Measurements from ENCODE around the gene OR4X1.
"Not testable (repeated sequence)": the region's sequence is repeated elsewhere in the genome, so short reads cannot be mapped to it uniquely, and the experiment has no call there.

OR4X1 gene, protein sequence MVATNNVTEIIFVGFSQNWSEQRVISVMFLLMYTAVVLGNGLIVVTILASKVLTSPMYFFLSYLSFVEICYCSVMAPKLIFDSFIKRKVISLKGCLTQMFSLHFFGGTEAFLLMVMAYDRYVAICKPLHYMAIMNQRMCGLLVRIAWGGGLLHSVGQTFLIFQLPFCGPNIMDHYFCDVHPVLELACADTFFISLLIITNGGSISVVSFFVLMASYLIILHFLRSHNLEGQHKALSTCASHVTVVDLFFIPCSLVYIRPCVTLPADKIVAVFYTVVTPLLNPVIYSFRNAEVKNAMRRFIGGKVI

DNA sequence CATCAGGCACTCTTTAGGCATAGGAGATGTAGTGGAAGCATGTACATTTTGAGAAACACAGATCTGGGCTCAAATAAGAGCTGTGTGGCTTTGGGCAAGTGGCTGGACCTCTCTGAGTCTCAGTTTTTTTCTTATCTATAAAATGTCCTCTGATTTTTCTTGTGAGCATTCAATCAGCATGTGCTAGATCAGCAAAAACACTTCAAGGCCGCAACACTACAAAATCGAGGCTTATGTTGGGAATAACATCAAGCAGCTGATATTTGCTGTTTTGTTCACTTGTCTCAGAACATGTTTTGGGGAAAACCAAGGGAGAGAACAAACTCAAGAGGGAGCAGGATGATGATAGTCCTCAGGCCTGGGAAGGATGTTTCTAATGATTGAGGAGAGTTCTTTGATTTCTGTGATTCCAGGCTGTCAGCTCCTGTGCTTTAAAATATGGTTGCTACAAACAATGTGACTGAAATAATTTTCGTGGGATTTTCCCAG, at the start of gene OR4X1:
OR4X1 (plus strand) TSS at position 439 of the 489 bp plus-strand sequence; CDS start at position 439, 0 bp downstream.
- H3K4me3 ChIP-seq (ENCODE audit: low read depth, low read length) = no peak within 1 kb of the TSS
- DNase-seq (ENCODE audit: low read depth) = no peak

DNA sequence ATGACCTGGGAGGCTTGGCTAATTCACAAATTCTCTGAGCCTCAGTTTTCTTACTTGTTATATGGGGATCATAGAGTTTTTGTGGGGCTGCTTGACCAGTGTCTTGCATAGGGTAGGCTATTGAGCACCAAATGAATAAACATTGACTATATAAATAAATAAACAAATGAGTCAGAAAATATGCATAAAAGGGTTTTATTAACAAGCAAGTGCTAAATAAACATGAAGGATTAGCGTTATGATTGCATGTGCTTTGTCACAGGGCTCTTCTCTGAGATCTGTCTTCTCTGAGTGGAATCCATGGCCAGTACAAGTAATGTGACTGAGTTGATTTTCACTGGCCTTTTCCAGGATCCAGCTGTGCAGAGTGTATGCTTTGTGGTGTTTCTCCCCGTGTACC, 47.2 kb upstream of the OR4X1 start, which contains the start of gene OR4B1:
OR4B1 (plus strand) TSS at position 301 of the 400 bp plus-strand sequence; CDS start at position 301, 0 bp downstream.
- no peak for DNase-seq (ENCODE audit: low read depth)
- no peak within 1 kb of the TSS for H3K4me3 ChIP-seq (ENCODE audit: low read depth, low read length)

DNA sequence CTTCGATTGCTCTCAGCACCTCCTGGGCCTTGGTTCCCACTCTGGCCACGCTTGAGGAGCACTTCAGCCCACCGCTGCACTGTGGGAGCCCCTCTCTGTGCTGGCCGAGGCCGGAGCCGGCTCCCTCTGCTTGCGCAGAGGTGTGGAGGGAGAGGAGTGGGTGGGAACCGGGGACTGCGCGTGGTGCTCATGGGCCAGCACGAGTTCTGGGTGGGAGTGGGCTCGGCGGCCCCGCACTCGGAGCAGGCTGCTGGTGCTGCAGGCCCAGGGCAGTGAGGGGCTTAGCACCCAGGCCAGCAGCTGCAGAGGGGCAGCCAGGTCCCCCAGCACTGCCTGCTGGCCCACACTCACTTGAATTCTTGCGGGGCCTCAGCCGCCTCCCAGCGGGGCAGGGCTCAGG, 34.9 kb upstream of the OR4X1 start:
- DNase-seq (ENCODE audit: low read depth) = no peak
- H3K4me3 ChIP-seq (ENCODE audit: low read depth, low read length) = no peak overlapping the region

DNA sequence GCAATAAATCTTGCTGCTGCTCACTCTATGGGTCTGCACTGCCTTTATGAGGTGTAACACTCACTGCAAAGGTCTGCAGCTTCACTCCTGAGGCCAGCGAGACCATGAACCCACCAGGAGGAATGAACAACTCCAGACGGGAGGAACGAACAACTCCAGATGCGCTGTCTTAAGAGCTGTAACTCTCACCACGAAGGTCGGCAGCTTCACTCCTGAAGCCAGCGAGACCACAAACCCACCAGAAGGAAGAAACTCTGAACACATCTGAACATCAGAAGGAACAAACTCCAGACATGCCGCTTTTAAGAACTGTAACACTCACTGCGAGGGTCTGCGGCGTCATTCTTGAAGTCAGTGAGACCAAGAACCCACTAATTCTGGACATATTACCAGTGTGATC, 33.6 kb upstream of the OR4X1 start:
- H3K4me3 ChIP-seq (ENCODE audit: low read depth, low read length); DNase-seq (ENCODE audit: low read depth): not testable (repeated sequence)

DNA sequence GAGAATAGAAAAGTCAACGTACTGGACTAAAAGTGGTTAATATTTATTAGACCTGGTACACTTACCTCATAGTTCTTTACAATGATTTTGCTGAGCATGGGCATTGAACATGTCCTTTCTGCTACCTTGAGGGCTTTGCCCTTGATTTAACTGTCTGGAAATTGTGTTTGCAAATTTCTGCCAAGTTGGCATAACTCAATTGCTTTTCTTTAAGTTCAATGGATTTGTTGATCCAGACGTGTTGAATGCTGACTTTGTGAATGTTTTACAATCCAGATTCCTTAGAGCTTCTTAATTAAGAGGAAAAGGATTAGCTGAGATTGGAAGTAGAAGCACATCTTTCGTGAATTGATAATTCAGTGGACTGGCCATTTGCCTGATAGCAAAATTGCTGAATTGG, 25.9 kb upstream of the OR4X1 start:
- DNase-seq (ENCODE audit: low read depth) = no peak
- no peak overlapping the region for H3K4me3 ChIP-seq (ENCODE audit: low read depth, low read length)

DNA sequence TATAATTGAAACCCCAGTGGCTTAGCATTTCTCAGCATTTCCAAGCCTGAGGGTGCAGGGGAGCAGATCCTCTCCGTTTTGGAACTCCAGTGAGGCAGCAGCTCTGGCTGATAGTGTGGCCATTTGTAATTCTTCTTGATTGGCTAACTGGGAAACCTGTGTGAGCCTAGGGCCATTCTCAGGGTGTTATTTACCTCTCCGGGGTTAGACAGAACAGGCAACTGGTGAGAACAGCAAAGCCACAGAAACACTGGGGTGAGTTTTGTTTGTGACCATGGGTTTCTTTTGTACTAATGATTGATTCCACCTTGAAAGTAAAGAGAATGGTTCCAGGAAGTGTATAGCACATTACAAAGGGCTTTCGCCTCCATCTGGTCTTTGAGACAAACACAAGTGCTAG, 21.2 kb upstream of the OR4X1 start:
- no peak for DNase-seq (ENCODE audit: low read depth)
- H3K4me3 ChIP-seq (ENCODE audit: low read depth, low read length) = no peak overlapping the region

DNA sequence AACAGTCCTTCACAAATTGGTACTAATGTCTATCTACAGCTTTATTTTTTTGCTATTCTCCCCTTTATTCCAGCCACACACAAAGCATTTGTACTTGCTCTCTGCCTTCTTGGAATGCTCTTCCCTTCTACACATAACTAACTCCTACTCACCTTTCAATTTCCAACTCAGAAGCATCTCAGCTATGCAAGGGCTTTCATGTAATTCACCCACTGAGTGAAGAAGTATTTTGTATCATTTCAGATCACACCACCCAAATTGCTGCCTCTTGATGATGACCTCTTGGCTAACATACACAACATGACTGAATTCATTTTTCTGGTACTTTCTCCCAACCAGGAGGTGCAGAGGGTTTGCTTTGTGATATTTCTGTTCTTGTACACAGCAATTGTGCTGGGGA, 18.9 kb upstream of the OR4X1 start, which contains the start of gene OR4X2:
OR4X2 (plus strand) TSS at position 301 of the 400 bp plus-strand sequence; CDS start at position 301, 0 bp downstream.
- no peak within 1 kb of the TSS for H3K4me3 ChIP-seq (ENCODE audit: low read depth, low read length)

DNA sequence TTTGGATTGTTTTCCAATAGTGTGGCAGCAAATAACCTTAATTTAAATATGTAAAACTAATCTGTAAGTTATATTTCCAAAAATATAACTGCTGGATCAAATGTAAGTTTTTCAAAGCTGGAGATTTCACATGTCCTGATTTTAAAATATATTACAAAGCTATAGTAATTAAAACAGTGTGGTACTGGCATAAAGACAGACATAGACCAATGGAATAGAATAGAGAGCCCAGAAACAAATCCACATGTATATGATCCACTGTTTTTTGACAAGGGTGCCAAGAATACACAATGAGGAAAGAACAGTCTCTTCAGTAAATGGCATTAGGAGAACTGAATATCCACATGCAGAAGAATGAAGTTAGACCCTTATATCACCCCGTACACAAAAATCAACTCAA, 14.8 kb upstream of the OR4X1 start:
- H3K4me3 ChIP-seq (ENCODE audit: low read depth, low read length) = no peak overlapping the region
- no peak for DNase-seq (ENCODE audit: low read depth)

More for the DNA sequence above, 18.9 kb upstream of the OR4X1 start, which contains the start of gene OR4X2:
- no peak for DNase-seq (ENCODE audit: low read depth)

DNA sequence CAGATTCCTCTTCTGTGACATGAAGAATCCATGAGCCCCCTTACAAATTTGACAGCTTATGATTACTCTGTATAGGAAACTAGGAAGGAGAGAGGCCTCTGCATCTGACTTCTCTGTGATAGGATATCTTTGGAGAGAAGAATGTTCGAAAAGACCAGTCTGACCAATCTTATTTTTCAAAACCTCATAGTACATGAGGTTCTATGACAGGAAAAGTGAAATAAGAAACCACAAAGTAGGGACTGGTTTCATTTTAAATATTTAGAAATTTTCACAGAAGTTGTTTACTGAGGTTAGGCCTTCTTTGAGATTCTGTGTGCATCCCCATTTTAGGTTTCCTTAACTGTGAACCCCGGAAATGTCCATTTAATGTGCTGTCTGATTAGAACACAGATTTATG, 2.1 kb upstream of the OR4X1 start:
- no peak overlapping the region for H3K4me3 ChIP-seq (ENCODE audit: low read depth, low read length)
- no peak for DNase-seq (ENCODE audit: low read depth)

DNA sequence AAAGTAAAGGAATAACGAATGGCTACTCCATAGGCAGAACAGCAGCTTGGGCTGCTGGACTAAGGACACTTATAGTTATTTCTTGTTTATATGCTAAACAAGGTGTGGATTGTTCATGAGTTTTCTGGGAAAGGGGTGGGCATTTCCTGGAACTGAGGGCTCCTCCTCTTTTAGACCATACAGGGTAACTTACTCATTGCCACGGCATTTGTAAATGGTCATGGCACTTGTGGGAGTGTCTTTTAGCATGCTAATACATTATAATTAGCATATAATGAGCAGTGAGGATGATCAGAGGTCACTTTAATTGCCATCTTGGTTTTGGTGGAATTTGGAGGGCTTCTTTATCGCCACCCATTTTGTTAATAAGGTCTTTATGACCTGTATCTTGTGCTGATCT, 7.0 kb downstream of the OR4X1 start:
- no peak for DNase-seq (ENCODE audit: low read depth)

DNA sequence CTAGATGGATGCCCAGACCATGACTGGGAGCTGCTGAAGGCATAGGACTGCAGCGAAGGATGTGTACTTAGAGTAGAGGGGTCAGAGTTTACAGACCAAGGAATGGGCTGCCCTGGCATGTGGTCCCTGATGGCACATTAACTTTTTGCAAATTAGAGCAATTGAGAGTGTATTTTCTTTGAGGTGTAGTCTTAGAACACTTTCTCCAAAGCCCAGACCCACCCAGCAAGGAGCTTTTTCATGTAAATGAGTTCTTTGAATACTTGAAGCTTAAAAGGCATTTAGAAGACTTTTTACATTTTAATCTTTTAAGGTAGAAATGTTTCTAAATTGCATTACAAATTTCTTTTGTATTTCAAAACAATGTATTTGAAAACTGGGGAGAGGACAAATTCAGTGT, 8.9 kb downstream of the OR4X1 start:
- DNase-seq (ENCODE audit: low read depth) = no peak
- H3K4me3 ChIP-seq (ENCODE audit: low read depth, low read length) = no peak overlapping the region

More for the DNA sequence above, 7.0 kb downstream of the OR4X1 start:
- no peak overlapping the region for H3K4me3 ChIP-seq (ENCODE audit: low read depth, low read length)

DNA sequence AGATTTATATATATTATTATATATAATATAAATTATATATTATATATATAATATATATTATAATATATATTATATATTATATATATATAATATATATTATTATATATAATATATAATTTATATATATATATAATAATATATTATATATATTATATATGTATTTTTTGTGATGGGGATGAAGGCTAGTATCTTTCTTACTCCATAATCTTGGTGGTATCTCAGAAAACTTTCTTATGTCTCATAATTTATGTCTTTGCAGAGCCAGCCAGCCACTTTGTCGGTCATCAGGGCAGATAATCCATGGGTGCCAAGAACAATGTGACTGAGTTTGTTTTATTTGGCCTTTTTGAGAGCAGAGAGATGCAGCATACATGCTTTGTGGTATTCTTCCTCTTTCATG, 42.3 kb downstream of the OR4X1 start, which contains the start of gene OR4S1:
OR4S1 (plus strand) TSS at position 301 of the 400 bp plus-strand sequence; CDS start at position 301, 0 bp downstream.
- H3K4me3 ChIP-seq (ENCODE audit: low read depth, low read length) = no peak within 1 kb of the TSS
- DNase-seq (ENCODE audit: low read depth) = no peak

DNA sequence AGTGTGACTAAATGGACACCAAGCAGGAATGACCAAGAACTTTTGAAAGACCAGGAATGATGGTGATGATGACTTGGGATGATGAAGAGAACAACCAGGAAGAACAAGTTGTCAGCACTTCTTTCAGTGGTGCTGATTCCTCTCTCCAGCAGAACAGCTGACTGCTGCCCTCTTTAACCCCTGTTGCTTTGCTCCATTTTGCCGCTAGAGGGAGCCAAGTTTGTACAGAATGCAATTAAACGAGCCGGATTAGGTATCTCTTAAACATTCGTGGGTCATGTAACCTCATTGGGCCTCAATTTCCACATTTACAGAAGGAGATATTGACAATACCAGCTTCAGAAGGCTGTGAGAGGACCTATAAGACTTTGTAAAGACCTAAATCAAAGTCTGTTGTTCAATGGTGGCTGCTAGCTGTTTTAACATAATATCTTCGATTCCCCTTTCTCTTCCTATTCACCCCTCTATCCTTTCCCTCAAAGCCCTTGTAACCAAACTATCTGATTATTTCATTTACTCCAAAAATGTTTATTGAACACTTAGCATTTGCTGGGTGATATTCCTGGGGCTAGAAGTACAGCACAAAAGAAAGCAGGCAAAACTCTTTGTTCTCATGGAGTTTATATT, 44.2 kb downstream of the OR4X1 start:
- H3K4me3 ChIP-seq (ENCODE audit: low read depth, low read length) = no peak overlapping the region

DNA sequence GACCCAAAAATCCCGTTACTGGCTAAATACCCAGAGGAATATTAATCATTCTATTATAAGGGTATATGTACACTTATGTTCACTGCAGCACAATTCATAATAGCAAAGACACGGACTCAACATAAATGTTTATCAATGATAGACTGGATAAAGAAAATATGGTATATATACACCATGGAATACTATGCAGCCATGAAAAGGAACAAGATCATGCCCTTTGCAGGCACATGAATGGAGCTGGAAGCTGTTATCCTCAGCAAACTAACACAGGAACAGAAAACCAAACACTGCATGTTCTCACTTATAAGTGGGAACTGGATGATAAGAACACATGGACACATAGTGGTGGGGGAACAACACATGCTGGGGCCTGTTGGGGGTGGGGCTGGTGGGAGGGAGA, 49.9 kb downstream of the OR4X1 start:
- DNase-seq (ENCODE audit: low read depth); H3K4me3 ChIP-seq (ENCODE audit: low read depth, low read length): not testable (repeated sequence)

More for the DNA sequence above, 44.2 kb downstream of the OR4X1 start:
- DNase-seq (ENCODE audit: low read depth) = no peak
